ENCODE data around the gene FBXL2.

FBXL2 gene

GRCh38 chr3:33339758-33340157, 62.5 kb downstream of the FBXL2 start:
- TF ChIP-seq GATA1 (IDR thresholded peaks at IDR 0.05; ENCODE audit: low read depth, low read length) (no peak), POLR2A (IDR thresholded peaks at IDR 0.05; ENCODE audit: low read length) (no peak)
- no peak for DNase-seq

DNA sequence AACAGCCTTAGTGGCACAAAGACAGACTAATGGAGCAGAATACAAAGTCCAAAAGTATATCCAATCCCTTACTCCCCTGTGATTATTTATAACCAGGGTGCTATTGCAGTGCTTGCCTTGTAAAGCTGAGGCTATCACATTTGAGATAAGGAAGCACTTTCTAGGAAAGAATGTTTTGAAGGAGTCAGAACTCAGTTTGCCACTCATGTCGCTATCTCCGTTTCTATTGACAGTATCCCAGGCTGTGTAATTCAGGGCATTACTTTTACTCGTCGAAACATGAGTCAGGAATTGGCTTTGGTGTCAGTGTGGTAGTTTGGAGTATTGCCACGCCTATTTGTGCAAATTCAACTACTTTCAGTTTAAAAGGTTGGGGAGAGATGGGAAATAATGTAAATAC, 78.4 kb downstream of the FBXL2 start:
- TF ChIP-seq GATA1 (IDR thresholded peaks at IDR 0.05; ENCODE audit: low read depth, low read length): no peak
- no peak for TF ChIP-seq POLR2A (IDR thresholded peaks at IDR 0.05; ENCODE audit: low read length)
- DNase-seq: no peak

DNA sequence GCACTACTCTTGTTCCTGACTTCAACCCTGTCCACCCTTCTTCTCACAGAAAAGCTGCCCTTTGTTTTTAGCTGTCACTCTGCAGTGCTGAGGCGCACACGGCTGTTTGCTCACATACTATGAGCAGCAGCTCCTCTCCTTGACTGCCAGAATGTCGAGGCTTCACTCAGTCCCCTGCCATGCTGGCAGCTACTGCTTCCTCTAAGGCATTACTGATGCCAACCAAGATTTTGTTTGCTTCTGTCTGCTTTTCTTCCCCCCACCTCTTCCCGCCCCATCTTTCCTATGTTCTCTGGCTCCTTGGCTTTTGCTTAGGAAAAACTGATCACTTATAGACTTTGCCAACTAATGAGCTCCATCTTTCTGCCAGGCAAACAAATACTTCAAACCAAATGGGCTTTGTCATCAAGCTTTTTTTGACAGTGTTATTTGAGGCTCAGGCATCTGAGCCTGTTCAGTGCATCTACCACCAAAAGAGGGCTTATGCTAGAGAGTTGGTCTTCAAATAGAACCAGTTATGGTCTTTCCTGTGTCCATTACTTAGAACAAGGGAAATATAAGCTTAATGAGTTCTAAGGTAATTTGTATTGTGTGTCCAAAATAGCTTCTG, 81.0 kb downstream of the FBXL2 start:
- no peak for DNase-seq
- TF ChIP-seq GATA1 (IDR thresholded peaks at IDR 0.05; ENCODE audit: low read depth, low read length) (no peak), POLR2A (IDR thresholded peaks at IDR 0.05; ENCODE audit: low read length) (no peak)

DNA sequence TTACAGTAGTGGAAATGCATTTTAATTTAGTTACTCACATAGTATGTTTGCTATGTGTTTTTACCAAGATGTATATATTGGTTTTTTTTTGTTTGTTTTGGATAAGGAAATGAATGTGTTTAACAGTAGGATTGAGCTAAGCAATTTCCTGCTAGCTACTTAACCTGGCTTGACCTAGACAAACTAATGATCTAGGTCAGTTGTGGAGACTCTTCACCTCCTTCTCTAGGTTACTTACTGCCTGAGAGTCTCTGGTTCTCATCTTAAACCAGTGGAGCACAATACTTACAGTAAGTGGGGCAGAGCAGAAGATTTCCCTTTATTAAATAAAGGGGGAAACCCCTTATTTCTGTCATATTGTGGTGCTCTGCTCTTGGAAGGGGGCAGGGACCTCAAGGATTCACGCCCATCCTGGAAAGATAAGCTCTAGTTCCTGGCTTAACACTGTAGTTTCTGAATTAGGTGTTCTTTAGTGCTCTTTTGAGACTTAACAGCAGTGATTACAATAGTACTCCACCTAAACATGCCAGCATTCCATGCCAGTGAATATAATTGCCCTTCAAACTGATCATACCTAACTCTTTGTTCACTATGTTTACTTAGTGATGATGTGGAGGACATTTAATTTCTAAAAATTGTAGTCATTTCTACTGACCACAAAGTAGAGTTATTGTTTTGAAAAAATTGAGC, 83.0 kb downstream of the FBXL2 start:
- TF ChIP-seq POLR2A (IDR thresholded peaks at IDR 0.05; ENCODE audit: low read length) (no peak), GATA1 (IDR thresholded peaks at IDR 0.05; ENCODE audit: low read depth, low read length) (no peak)
- DNase-seq: no peak

DNA sequence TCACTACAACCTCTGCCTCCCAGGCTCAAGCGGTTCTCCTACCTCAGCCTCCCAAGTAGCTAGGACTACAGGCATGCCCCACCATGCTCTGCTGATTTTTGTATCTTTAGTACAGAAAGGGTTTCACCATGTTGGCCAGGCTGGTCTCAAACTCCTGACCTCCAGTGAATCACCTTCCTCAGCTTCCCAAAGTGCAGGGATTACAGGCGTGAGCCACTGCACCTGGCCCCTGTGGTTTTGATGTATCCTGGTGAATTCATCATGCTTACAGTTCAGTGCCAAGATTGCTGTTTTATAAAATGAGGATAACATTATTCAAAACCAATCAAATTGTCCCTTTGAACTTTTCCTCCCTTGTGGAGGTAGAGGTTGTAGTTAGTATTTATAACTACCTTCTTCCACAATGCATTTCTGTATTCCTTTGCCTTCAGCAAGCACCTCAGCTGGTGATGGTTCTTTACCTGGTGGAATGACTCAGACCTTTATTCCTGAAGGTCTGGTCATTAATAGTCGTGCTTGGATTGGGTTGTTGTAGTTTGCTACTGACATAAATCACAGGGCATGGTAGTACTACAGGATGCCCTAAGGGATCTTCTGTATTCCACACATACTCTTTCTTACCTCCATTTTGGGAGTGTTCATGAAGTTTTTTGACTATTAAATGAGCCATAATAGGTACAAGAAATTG, 86.0 kb downstream of the FBXL2 start:
- DNase-seq: no peak
- TF ChIP-seq POLR2A (IDR thresholded peaks at IDR 0.05; ENCODE audit: low read length) (no peak), GATA1 (IDR thresholded peaks at IDR 0.05; ENCODE audit: low read depth, low read length) (no peak)

GRCh38 chr3:33364060-33364459, 86.8 kb downstream of the FBXL2 start:
- no peak for DNase-seq
- TF ChIP-seq GATA1 (IDR thresholded peaks at IDR 0.05; ENCODE audit: low read depth, low read length) (no peak), POLR2A (IDR thresholded peaks at IDR 0.05; ENCODE audit: low read length) (no peak)

DNA sequence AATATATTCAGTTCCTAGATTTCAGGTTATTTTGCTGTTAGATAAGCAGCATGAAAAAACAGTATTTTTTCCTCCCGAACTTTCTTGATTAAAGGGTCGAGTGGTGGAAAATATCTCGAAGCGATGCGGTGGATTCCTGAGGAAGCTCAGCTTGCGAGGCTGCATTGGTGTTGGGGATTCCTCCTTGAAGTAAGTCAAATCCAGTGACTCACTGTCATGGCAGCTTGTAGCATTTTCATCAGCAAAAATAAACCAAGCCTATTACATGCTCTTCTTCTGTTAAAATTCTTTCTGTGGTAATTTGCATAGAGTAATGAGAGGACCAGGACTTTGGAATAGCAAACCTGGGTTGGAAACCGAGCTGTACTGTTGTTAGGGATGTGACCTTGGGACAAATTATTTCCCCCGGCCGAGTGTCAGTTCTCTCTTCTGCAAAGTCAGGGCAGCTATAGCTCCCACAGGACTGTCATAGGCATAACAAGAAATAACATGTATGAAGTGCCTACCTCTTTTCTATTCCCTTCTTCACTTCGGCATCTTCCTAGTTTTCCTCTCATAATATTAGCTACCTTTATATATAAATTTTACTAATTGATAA, 87.4 kb downstream of the FBXL2 start:
- TF ChIP-seq POLR2A (IDR thresholded peaks at IDR 0.05; ENCODE audit: low read length) (no peak), GATA1 (IDR thresholded peaks at IDR 0.05; ENCODE audit: low read depth, low read length) (no peak)
- no peak for DNase-seq

DNA sequence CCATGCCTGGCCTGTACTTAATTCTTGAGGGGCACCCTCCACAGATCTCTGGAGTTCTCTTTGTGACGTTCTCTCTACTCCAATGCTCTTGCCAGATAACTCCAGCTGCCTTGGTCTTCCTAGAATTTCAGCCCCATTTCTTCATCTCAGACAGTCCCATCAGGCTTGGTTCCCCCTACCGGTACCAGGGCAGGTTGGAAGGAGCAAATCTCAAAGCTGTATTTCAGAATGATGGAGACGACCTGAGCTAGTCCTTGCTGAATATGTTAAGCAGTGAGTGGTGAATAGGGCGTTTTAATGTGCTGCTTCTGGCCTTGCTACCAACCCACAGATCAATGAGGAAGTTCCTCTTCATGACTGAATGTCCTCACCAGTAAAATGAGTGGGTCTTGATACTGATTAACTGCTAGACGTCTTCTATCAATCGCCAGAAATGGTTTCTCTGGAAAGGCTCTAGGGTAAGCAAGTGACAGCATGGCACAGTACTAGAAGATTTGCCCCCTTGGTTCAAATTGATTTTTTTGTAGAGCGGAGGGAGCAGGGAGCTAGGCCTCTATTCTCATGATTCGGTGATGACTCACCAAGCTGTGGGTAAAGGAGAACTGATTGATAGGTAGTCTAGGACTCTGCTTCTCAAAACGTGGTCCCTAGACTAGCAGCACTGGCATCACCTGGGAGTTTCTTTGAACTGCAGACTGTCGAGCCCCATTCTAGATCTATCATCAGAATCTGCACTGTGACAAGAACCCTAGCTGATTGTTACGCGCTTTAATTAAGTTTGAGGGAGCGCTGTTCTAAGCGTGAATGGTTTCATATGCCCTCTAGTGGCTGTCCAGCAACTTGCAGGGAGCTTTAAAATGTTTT, 95.2 kb downstream of the FBXL2 start:
- TF ChIP-seq POLR2A (IDR thresholded peaks at IDR 0.05; ENCODE audit: low read length): no peak
- TF ChIP-seq GATA1 (IDR thresholded peaks at IDR 0.05; ENCODE audit: low read depth, low read length): no peak
- DNase-seq: peak; percentile 52 to 71

DNA sequence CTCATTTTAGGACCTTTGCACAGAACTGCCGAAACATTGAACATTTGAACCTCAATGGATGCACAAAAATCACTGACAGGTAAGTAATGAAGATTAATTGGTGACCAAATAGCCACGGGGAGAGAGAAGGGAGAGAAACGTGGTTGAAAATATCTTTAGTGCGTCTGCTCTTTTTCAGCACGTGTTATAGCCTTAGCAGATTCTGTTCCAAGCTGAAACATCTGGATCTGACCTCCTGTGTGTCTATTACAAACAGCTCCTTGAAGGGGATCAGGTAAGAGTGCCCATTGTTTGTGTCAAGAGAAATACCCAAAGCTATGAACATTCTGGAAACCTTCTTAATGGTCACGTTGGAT, 95.8 kb downstream of the FBXL2 start:
- DNase-seq: no peak
- no peak for TF ChIP-seq POLR2A (IDR thresholded peaks at IDR 0.05; ENCODE audit: low read length)
- no peak for TF ChIP-seq GATA1 (IDR thresholded peaks at IDR 0.05; ENCODE audit: low read depth, low read length)

- peak in 1 of 2 experiments; percentile 7 for DNase-seq
- no peak for TF ChIP-seq POLR2A (IDR thresholded peaks at IDR 0.05; ENCODE audit: low read length)
- TF ChIP-seq GATA1 (IDR thresholded peaks at IDR 0.05; ENCODE audit: low read depth, low read length): no peak
Observed at GRCh38 chr3:33377489-33377888, 100.2 kb downstream of the FBXL2 start.

GRCh38 chr3:33377931-33378330, 100.7 kb downstream of the FBXL2 start:
- no peak for DNase-seq
- TF ChIP-seq POLR2A (IDR thresholded peaks at IDR 0.05; ENCODE audit: low read length): no peak
- TF ChIP-seq GATA1 (IDR thresholded peaks at IDR 0.05; ENCODE audit: low read depth, low read length): no peak

GRCh38 chr3:33380653-33381052, 103.4 kb downstream of the FBXL2 start:
- DNase-seq: peak in 1 of 2 experiments; percentile 10
- TF ChIP-seq GATA1 (IDR thresholded peaks at IDR 0.05; ENCODE audit: low read depth, low read length) (no peak), POLR2A (IDR thresholded peaks at IDR 0.05; ENCODE audit: low read length) (no peak)

DNA sequence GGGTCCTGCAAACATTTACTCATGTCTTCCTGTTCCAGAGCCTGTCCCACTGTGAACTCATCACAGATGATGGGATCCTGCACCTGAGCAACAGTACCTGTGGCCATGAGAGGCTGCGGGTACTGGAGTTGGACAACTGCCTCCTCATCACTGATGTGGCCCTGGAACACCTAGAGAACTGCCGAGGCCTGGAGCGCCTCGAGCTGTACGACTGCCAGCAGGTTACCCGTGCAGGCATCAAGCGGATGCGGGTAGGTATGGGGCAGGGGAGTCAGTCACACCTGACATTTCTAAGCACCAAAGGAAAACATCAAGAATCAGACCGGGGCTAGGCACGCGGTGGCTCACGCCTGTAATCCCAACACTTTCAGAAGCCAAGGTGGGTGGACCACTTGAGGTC, 106.7 kb downstream of the FBXL2 start:
- TF ChIP-seq POLR2A (IDR thresholded peaks at IDR 0.05; ENCODE audit: low read length) (no peak), GATA1 (IDR thresholded peaks at IDR 0.05; ENCODE audit: low read depth, low read length) (no peak)

More for the DNA sequence above, 106.7 kb downstream of the FBXL2 start:
- no peak for DNase-seq

Data from erythroblast (primary cell).